ENCODE results near the gene FIBP.

DNA sequence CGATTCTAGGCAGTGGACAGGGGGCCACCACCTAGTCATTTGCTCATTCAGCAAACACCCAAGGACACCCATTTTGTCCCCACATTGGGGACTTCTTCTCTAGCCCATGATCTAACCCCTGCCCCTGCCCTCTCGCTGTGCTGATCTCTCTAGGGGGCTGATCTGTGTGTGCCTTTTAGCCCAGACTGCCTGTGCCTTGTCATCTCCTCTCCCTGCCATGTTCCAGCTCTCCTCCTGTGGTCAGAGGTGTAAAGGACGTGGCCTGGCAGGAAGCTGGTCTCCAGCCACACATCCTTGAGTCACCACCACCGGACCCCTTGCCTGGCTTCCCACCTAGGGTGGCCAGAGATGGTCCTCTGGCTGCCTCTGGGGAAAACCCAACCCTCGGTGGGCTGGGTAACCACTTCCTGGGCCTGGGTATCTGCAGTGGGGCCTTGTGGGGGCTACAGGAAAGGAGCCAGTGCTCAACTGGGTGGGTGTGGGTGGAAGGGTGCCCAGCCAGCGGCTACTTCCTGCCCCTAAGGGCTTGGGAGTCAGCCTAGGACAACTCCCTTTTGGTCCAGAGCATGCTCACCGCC is 7.3 kb downstream of the FIBP start:
- TF ChIP-seq, protein P1, sequence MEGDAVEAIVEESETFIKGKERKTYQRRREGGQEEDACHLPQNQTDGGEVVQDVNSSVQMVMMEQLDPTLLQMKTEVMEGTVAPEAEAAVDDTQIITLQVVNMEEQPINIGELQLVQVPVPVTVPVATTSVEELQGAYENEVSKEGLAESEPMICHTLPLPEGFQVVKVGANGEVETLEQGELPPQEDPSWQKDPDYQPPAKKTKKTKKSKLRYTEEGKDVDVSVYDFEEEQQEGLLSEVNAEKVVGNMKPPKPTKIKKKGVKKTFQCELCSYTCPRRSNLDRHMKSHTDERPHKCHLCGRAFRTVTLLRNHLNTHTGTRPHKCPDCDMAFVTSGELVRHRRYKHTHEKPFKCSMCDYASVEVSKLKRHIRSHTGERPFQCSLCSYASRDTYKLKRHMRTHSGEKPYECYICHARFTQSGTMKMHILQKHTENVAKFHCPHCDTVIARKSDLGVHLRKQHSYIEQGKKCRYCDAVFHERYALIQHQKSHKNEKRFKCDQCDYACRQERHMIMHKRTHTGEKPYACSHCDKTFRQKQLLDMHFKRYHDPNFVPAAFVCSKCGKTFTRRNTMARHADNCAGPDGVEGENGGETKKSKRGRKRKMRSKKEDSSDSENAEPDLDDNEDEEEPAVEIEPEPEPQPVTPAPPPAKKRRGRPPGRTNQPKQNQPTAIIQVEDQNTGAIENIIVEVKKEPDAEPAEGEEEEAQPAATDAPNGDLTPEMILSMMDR (IDR thresholded peaks at IDR 0.05; ENCODE audit: extremely low read depth in 1 of 2, insufficient read depth in 1 of 2, low read depth in 1 of 2, low read length in 2 of 2): no peak
- TF ChIP-seq POLR2A (IDR thresholded peaks at IDR 0.05; ENCODE audit: low read depth, low read length) (no peak), MAX (IDR thresholded peaks at IDR 0.05; ENCODE audit: insufficient read depth, insufficient read length) (no peak), EZH2 (IDR thresholded peaks at IDR 0.05; ENCODE audit: borderline replicate concordance, low read depth, low read length, severe bottlenecking) (no peak), MYC (IDR thresholded peaks at IDR 0.05; ENCODE audit: low read depth, low read length) (no peak), POLR2AphosphoS5 (IDR thresholded peaks at IDR 0.05; ENCODE audit: insufficient read depth, low read depth, low read length) (no peak), FOS (IDR thresholded peaks at IDR 0.05; ENCODE audit: borderline replicate concordance, insufficient read depth, low read length) (no peak), GATA2 (IDR thresholded peaks at IDR 0.05; ENCODE audit: insufficient read depth, insufficient read length, low read depth, low read length) (no peak)
